ENCODE measurements around the gene FOXK2.

The FOXK2 gene

DNA sequence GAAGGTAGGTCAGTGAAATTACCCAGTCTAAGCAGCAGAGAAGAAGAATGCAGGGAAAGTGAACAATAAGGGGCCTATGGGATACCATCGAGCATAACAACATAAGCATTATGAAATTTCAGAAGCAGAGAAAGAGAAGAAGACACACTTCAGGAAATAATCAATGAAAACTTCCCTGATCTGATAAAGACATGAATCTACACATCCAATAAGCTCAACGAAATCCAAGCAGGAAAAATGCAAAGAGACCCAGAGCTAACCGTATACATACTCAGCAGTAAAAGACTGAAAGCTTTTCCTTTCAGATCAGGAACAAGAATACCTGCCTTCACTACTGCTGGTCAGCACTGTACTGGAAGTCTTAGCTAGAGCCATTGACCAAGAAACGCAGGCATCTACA, 90.1 kb downstream of the FOXK2 start:
- DNase-seq (ENCODE audit: low read depth): no peak

DNA sequence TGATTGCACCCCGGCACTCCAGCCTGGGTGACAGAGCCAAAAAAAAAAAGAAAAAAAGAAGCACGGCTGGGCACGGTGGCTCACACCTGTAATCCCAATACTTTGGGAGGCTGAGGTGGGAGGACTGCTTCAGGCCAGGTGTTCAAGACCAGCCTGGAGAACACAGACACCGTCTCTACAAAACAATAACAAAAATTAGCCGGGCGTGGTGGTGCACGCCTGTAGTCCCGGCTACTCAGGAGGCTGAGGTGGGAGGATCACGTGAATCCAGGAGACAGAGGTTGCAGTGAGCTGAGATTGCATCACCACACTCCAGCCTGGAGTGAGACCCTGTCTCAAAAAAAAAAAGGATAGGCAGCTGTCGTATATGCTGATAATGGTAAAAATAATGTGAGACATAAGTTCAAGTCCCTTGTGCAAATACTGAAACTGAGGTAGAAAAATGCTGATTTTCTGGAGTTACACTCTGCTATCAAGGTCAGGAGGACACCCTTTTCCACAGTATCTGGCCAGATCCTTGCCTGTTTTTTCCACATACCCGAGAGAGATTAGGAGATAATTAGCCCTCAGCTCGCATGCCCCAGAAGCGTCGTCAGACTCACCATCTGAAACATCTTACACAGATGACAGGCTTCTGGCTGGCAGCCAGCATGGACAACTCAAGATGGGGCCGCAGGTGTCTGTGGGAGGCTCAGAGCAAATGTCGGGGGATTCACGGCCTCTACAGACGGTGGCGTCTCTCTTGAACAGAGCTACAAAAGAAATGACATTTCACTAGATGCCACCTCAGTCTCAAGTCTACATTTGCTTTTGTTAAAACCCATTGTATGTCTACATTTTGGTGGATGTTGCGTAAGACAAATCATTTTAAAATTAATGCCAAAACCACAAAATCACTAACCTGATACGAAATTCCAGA, 91.9 kb downstream of the FOXK2 start:
- no peak for DNase-seq (ENCODE audit: low read depth)

- DNase-seq (ENCODE audit: low read depth): no peak
Observed at GRCh38 chr17:82613283-82614094, 94.0 kb downstream of the FOXK2 start.

DNA sequence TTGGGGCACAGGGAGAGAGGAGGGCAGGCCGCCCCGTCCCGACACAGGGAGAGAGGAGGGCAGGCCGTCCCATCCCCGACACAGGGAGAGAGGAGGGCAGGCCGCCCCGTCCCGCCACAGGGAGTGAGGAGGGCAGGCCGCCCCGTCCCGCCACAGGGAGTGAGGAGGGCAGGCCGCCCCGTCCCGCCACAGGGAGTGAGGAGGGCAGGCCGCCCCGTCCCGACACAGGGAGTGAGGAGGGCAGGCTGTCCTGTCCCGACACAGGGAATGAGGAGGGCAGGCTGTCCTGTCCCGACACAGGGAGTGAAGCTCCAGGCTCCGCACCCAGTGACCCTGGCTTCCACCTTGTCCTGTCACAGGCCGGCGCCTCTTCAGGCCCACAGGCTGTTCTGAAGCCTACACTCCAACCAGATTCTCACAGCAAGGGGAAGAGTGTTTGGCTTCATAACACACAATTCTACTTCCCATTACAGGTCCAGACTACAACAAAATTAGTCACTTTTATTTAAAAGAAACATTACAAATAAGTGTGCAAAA, 94.6 kb downstream of the FOXK2 start:
- DNase-seq (ENCODE audit: low read depth): no peak

- no peak for DNase-seq (ENCODE audit: low read depth)
Observed at GRCh38 chr17:82615084-82616020, 95.8 kb downstream of the FOXK2 start.

GRCh38 chr17:82616021-82616711, 96.6 kb downstream of the FOXK2 start:
- DNase-seq (ENCODE audit: low read depth): no peak

GRCh38 chr17:82619211-82619610, 99.7 kb downstream of the FOXK2 start:
- no peak for DNase-seq (ENCODE audit: low read depth)

DNA sequence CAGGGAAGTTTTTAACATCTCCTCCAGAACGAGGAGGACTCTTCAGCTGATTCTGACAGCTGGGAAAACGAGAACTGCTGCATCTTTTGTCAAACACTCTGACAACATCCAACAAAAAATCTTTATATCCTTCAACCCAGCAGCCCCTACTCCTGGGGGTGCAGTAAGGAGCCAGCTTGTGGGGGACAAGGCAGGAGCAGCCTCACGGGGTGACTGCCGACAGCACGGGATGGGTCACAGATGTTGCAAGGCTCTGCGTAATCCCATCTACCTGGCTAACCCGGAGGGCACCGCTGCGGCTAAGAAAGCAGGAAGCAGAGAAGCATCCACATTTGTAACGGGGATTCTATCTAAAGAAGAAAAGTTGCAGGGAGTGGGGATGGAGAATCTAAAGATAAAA, 100.1 kb downstream of the FOXK2 start:
- DNase-seq (ENCODE audit: low read depth): no peak

DNA sequence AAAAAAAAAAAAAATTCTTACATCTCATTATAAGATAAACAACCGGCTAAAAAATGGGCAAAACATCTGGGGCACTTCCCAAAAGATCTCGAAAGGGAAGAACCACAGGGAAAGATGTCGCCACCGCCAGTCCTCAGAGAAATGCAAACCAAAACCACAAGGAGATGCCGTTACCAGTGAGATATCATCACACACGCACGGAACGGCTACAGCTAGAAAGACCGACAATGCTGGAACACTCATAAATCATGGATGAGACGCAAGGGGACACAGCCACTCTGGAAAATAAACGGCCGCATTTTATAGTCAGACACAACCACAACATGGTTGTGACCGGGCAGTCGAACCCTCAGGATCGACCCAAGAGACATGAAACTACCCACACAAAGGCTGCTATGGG, 104.2 kb downstream of the FOXK2 start:
- no peak for DNase-seq (ENCODE audit: low read depth)

DNA sequence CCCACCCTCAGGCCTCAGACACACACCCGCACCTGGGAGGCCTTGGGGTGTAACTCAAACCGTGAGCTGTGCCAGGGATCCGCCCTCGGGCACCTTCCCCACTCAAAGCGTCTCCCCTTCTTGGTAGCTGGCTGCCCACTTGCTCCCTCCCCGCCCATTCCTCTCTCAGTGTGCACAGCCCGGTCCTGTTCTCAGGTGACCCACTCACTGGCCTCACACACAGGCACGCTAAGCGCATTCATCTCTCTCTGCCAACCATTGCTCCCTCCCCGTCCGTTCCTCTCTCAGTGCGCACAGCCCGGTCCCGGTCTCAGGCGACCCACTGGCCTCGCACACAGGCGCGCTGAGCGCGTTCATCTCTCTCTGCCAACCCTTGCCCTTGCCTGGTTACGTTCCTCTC, 107.9 kb downstream of the FOXK2 start:
- DNase-seq (ENCODE audit: low read depth): no peak

DNA sequence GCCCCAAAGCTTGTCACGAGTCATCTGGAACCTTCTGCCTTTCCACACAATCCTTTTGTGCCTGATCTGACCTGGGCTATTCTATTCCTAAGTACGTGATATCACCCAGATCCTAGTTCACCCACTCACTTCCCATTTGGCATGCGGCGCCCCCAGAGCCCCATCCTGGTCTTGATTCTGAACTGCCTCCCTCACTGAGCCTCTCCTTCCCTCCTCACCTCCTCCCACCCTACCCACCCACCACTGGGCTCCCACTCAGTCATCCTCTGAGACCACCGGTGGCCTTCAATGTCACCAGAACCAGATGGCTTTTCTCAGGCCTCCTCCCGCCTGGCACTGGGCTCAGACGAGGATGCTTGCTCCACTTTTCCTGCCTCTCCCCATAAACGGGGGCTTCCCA, 110.2 kb downstream of the FOXK2 start:
- no peak for DNase-seq (ENCODE audit: low read depth)

- no peak for DNase-seq (ENCODE audit: low read depth)
Observed at GRCh38 chr17:82630212-82630611, 110.7 kb downstream of the FOXK2 start.

GRCh38 chr17:82631544-82631943, 112.0 kb downstream of the FOXK2 start:
- DNase-seq (ENCODE audit: low read depth): no peak

GRCh38 chr17:82632451-82632850, 112.9 kb downstream of the FOXK2 start:
- no peak for DNase-seq (ENCODE audit: low read depth)

- no peak for DNase-seq (ENCODE audit: low read depth)
Observed at GRCh38 chr17:82633343-82633742, 113.8 kb downstream of the FOXK2 start.

DNA sequence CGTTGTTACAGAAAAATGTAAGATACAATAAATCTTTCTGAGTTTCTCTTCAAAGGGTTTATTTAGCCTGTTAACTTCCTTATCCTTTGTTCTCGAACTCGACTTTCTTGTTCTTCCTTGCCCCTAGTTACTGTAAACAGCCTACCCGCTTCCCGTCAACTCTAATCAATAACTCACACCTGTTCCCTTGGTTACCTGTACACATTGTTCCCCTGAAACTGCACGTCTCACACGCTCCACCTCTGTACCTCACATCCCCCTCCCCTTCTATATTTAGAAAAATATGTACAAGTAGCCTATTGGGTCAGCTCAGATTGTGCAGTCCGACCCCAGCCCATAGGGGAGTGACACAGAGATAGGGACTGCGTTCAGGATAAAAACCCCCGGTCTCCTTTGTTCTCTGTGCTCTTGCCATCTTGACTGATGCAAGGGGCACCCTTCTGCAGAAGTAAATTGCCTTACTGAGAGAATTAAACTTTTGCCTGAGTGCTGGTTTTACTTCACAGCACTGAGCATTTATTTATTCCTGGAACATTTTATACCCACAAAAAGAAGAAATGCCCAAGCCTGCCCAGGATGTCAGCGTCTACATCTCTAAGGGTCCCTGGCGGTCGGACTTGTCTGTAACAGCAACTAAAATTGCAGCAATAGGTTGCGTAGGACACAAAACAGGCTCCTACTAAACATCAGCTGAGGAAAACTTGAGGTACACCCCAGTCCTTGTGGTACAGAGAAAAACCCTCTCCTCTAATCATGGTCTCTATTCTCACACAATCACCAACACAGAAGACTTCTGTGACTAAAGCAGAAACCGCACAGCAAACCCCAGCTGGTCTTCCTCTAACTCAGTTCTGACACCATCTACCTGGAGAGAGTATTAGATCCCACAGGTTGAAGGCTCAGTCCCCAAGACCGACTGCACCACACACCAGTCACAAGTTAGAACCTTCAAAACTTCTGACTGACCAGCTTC, 117.4 kb downstream of the FOXK2 start:
- no peak for DNase-seq (ENCODE audit: low read depth)

GRCh38 chr17:82638183-82638773, 118.7 kb downstream of the FOXK2 start:
- no peak for DNase-seq (ENCODE audit: low read depth)

GRCh38 chr17:82639628-82640027, 120.1 kb downstream of the FOXK2 start:
- no peak for DNase-seq (ENCODE audit: low read depth)

DNA sequence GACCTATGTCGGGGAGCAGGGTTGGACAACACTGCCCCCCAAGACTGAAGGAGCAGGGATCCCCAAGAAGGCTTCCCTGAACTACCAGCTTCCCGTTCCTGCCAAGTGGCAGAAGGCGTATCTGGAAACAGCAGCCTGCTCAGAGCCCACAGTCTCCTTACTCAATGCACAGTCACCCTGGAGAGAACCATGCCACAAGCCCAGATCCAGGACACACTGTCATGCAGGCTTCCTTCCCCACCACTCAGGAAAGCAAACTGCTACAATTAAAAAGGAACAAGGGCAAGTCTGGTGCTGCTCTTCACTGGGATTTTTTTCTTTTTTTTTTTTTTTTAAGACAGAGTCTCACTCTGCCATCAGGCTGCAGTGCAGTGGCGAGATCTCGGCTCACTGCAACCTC, 120.5 kb downstream of the FOXK2 start:
- no peak for DNase-seq (ENCODE audit: low read depth)

All from T follicular helper cell (primary cell).